ENCODE data around the gene FADS2. TPM values are rescaled to one million over a fixed set of nuclear protein-coding genes. Genes with fewer than 3 reads are reported as not detected.
A peak's percentile ranks its signal among the peaks of the same experiment; 100 is the strongest.

FADS2 gene
- total RNA-seq, 2 experiments from 2014 or later, result 0.08 to 0.33 TPM

- intact Hi-C loops (cut with DNase I, micrococcal nuclease), result no loop called here
- DNase-seq, result peak in 3 of 14 experiments; percentile 13 to 39 (median 14)
- no peak for ATAC-seq (ENCODE audit: poor library complexity)
- Mint-ChIP-seq H3K27ac (no peak overlapping the region), H3K36me3 (ENCODE audit: low read depth) (no peaks in the 10 kb centered on the region), H3K9me3 (no peaks in the 10 kb centered on the region), H3K4me1 (ENCODE audit: low read depth) (peaks cover 13% of the 10 kb centered on the region), H3K27me3 (peaks cover 61% of the 10 kb centered on the region), H3K4me3 (peak overlapping the region; percentile 78)
- Histone ChIP-seq H3K9me3 (ENCODE audit: control insufficient read depth in 1 of 2, insufficient read depth in 1 of 2, low read length in 2 of 2) (peaks cover 0 to 7% of the 10 kb centered on the region in 2 experiments), H3K27ac (ENCODE audit: low read depth in 1 of 2, low read length in 2 of 2) (no peak overlapping the region), H3K4me3 (ENCODE audit: low read length) (peak overlapping the region; percentile 71), H3K27me3 (ENCODE audit: control insufficient read depth in 1 of 2, insufficient read depth in 2 of 2, low read length in 2 of 2) (peaks cover 19 to 31% of the 10 kb centered on the region in 2 experiments), H3K4me1 (ENCODE audit: insufficient read depth, low read length) (peaks cover 26% of the 10 kb centered on the region), H3K36me3 (ENCODE audit: insufficient read depth, low read length) (no peaks in the 10 kb centered on the region)
- POLR2A ChIA-PET, result interaction anchor here (0.9 to 2.0 kb wide), 3 partner anchors 14 to 23 kb away, joined by 3 to 12 read pairs (median 7); partner anchors contain the start of genes FEN1 and TMEM258
- CTCF ChIA-PET, result interaction anchor here (1.3 to 6.7 kb wide), 3 partner anchors 14 to 267 kb away, joined by 4 to 50 read pairs (median 18); partner anchors contain the start of gene FADS2
- no peak for TF ChIP-seq CTCF (IDR thresholded peaks at IDR 0.05)
These were observed 13.7 kb upstream of the FADS2 start for GRCh38 chr11:61814247-61814957.

- CTCF ChIA-PET, result interaction anchor here (0.7 to 6.7 kb wide), 6 partner anchors 7 to 267 kb away, joined by 3 to 50 read pairs (median 5); partner anchors contain the start of gene FADS2
- Mint-ChIP-seq H3K27me3 (peaks cover 61% of the 10 kb centered on the region), H3K27ac (no peak overlapping the region), H3K4me1 (ENCODE audit: low read depth) (peaks cover 13% of the 10 kb centered on the region), H3K36me3 (ENCODE audit: low read depth) (no peaks in the 10 kb centered on the region), H3K4me3 (peak overlapping the region; percentile 89), H3K9me3 (no peaks in the 10 kb centered on the region)
- Histone ChIP-seq H3K27ac (ENCODE audit: low read depth in 1 of 2, low read length in 2 of 2) (no peak overlapping the region), H3K36me3 (ENCODE audit: insufficient read depth, low read length) (no peaks in the 10 kb centered on the region), H3K27me3 (ENCODE audit: control insufficient read depth in 1 of 2, insufficient read depth in 2 of 2, low read length in 2 of 2) (peaks cover 19 to 31% of the 10 kb centered on the region in 2 experiments), H3K4me3 (ENCODE audit: low read length) (peak overlapping the region; percentile 71), H3K9me3 (ENCODE audit: control insufficient read depth in 1 of 2, insufficient read depth in 1 of 2, low read length in 2 of 2) (peaks cover 0 to 7% of the 10 kb centered on the region in 2 experiments), H3K4me1 (ENCODE audit: insufficient read depth, low read length) (peaks cover 26% of the 10 kb centered on the region)
- TF ChIP-seq CTCF (IDR thresholded peaks at IDR 0.05), result no peak
- peak in 4 of 14 experiments; percentile 37 to 78 (median 73) for DNase-seq
- POLR2A ChIA-PET, result interaction anchor here (0.9 to 2.0 kb wide), 4 partner anchors 14 to 153 kb away, joined by 3 to 12 read pairs (median 6); partner anchors contain the start of genes FEN1 and TMEM258
- intact Hi-C loops (cut with DNase I, micrococcal nuclease), result no loop called here
- peak; percentile 20 for ATAC-seq (ENCODE audit: poor library complexity)
These were observed 12.9 kb upstream of the FADS2 start for GRCh38 chr11:61814958-61815789.

All from CD4-positive, alpha-beta T cell (primary cell).